ENCODE measurements around the gene FAM72D. TPM values are rescaled to one million over a fixed set of nuclear protein-coding genes. Genes with fewer than 3 reads are reported as not detected.
"Not testable (repeated sequence)": the region's sequence is repeated elsewhere in the genome, so short reads cannot be mapped to it uniquely, and the experiment has no call there.

FAM72D gene
- total RNA-seq, 1 donor from 2014 or later, result 1.00 TPM

DNA sequence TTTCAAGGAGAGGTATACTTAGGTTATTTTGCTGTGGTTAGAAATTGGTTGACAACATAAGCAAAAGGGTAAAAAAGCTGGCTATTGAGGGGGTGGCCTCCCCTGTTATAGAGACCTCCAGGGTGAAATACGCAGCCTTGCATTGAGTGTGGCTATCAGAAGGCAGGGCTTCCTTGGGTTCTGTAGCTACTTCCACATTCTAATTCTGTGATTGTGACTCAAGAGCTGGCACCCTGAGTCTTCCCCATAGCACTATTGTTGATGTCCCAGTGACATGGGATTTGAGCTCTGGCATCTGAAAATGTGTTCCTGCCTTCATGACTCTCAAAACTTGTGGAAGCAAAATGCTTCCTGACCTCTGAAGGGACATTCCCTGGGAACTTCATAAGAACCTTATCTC, 38.7 kb downstream of the FAM72D start:
- H3K4me3 ChIP-seq (ENCODE audit: insufficient read depth, low read depth, low read length); H3K4me3 Mint-ChIP-seq (ENCODE audit: unreplicated experiment); H3K4me1 Mint-ChIP-seq (ENCODE audit: low read depth, unreplicated experiment); H3K4me1 ChIP-seq (ENCODE audit: insufficient read depth, low read length); H3K9ac ChIP-seq (ENCODE audit: low read length); FAIRE-seq; H3K4me2 ChIP-seq (ENCODE audit: low read length); H2AFZ ChIP-seq (ENCODE audit: low read depth, low read length); H3K27me3 Mint-ChIP-seq (ENCODE audit: low read depth, unreplicated experiment); H3K27ac Mint-ChIP-seq (ENCODE audit: unreplicated experiment); DNase-seq (ENCODE audit: low read depth); H3K36me3 Mint-ChIP-seq (ENCODE audit: low read depth, unreplicated experiment); H4K20me1 ChIP-seq (ENCODE audit: insufficient read depth, low read length); H3K27ac ChIP-seq (ENCODE audit: low read depth, low read length); H3K27me3 ChIP-seq (ENCODE audit: insufficient read depth, low read length); H3K79me2 ChIP-seq (ENCODE audit: insufficient read depth, low read length); H3K9me3 ChIP-seq (ENCODE audit: insufficient read depth, low read depth, low read length); H3K36me3 ChIP-seq (ENCODE audit: insufficient read depth, low read length); H3K9me3 Mint-ChIP-seq (ENCODE audit: unreplicated experiment): not testable (repeated sequence)

DNA sequence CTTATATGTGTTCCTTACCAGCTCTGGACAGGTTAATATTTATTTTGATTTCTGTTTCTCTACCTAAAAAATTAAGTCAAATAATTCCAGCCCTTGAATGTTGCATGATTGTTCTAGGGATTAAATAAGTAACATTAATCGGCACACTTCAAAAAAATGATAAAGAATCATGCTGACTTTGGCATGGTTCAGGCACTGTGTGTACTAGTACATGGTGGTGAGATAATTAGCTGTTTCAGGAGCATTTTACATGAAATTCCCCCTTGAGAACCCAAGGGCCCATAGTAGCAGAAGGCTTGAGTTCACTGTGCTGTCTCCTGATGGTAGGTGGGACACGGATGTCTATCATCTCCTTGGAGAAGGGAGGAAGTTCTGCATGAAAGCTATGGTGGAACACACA, 44.8 kb downstream of the FAM72D start:
- not testable (repeated sequence) for H3K4me3 ChIP-seq (ENCODE audit: insufficient read depth, low read depth, low read length); H4K20me1 ChIP-seq (ENCODE audit: insufficient read depth, low read length); H3K27me3 ChIP-seq (ENCODE audit: insufficient read depth, low read length); H3K4me1 ChIP-seq (ENCODE audit: insufficient read depth, low read length); H2AFZ ChIP-seq (ENCODE audit: low read depth, low read length); FAIRE-seq; H3K27ac ChIP-seq (ENCODE audit: low read depth, low read length); H3K9me3 Mint-ChIP-seq (ENCODE audit: unreplicated experiment); H3K36me3 Mint-ChIP-seq (ENCODE audit: low read depth, unreplicated experiment); H3K4me2 ChIP-seq (ENCODE audit: low read length); H3K79me2 ChIP-seq (ENCODE audit: insufficient read depth, low read length); H3K4me1 Mint-ChIP-seq (ENCODE audit: low read depth, unreplicated experiment); H3K4me3 Mint-ChIP-seq (ENCODE audit: unreplicated experiment); H3K9ac ChIP-seq (ENCODE audit: low read length); H3K27me3 Mint-ChIP-seq (ENCODE audit: low read depth, unreplicated experiment); DNase-seq (ENCODE audit: low read depth); H3K9me3 ChIP-seq (ENCODE audit: insufficient read depth, low read depth, low read length); H3K27ac Mint-ChIP-seq (ENCODE audit: unreplicated experiment); H3K36me3 ChIP-seq (ENCODE audit: insufficient read depth, low read length)

DNA sequence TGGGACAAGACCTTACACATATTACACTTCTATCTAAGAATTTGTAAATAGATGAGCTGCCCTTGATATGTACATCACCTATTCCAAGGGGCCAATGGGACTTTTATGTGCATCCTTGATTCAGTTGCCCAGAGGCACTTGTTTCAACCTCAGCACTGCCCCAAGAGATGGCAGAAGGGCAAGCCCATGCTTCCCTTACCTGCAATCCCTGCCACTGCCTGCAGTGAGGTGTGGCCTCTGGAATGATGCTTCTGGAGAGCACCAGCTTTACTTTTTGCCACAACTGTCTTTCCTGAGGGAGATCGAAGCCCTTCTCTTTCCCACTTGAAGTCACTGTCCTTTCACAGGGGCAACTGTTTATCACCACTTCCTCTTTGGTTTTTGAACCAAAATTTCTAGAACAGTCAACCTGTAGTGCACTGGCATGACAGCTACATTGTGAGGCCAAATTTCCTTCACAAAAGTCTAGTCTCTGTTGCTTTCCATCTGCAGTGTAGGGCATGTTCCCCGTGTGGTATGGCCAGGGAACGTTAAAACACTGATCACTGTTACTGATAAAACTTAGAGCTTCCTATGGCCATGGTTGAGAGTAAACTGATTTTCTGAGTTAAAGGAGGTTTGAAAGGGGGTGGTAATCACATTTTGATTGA, 48.6 kb downstream of the FAM72D start:
- H3K79me2 ChIP-seq (ENCODE audit: insufficient read depth, low read length); H3K4me1 ChIP-seq (ENCODE audit: insufficient read depth, low read length); H3K4me3 ChIP-seq (ENCODE audit: insufficient read depth, low read depth, low read length); H3K27me3 ChIP-seq (ENCODE audit: insufficient read depth, low read length); H3K9me3 ChIP-seq (ENCODE audit: insufficient read depth, low read depth, low read length); H3K9ac ChIP-seq (ENCODE audit: low read length); H3K9me3 Mint-ChIP-seq (ENCODE audit: unreplicated experiment); FAIRE-seq; H2AFZ ChIP-seq (ENCODE audit: low read depth, low read length); H3K27me3 Mint-ChIP-seq (ENCODE audit: low read depth, unreplicated experiment); H3K4me1 Mint-ChIP-seq (ENCODE audit: low read depth, unreplicated experiment); DNase-seq (ENCODE audit: low read depth); H3K36me3 Mint-ChIP-seq (ENCODE audit: low read depth, unreplicated experiment); H3K27ac ChIP-seq (ENCODE audit: low read depth, low read length); H3K27ac Mint-ChIP-seq (ENCODE audit: unreplicated experiment); H3K36me3 ChIP-seq (ENCODE audit: insufficient read depth, low read length); H3K4me3 Mint-ChIP-seq (ENCODE audit: unreplicated experiment); H3K4me2 ChIP-seq (ENCODE audit: low read length); H4K20me1 ChIP-seq (ENCODE audit: insufficient read depth, low read length): not testable (repeated sequence)

GRCh38 chr1:145146308-145146707, 50.5 kb downstream of the FAM72D start:
- DNase-seq (ENCODE audit: low read depth); H3K27ac Mint-ChIP-seq (ENCODE audit: unreplicated experiment); H3K4me1 Mint-ChIP-seq (ENCODE audit: low read depth, unreplicated experiment); H3K9me3 Mint-ChIP-seq (ENCODE audit: unreplicated experiment); H3K9ac ChIP-seq (ENCODE audit: low read length); H4K20me1 ChIP-seq (ENCODE audit: insufficient read depth, low read length); H3K4me3 Mint-ChIP-seq (ENCODE audit: unreplicated experiment); FAIRE-seq; H3K36me3 ChIP-seq (ENCODE audit: insufficient read depth, low read length); H3K9me3 ChIP-seq (ENCODE audit: insufficient read depth, low read depth, low read length); H3K4me2 ChIP-seq (ENCODE audit: low read length); H3K36me3 Mint-ChIP-seq (ENCODE audit: low read depth, unreplicated experiment); H2AFZ ChIP-seq (ENCODE audit: low read depth, low read length); H3K27ac ChIP-seq (ENCODE audit: low read depth, low read length); H3K4me3 ChIP-seq (ENCODE audit: insufficient read depth, low read depth, low read length); H3K79me2 ChIP-seq (ENCODE audit: insufficient read depth, low read length); H3K27me3 Mint-ChIP-seq (ENCODE audit: low read depth, unreplicated experiment); H3K27me3 ChIP-seq (ENCODE audit: insufficient read depth, low read length); H3K4me1 ChIP-seq (ENCODE audit: insufficient read depth, low read length): not testable (repeated sequence)

- H3K4me3 Mint-ChIP-seq (ENCODE audit: unreplicated experiment); H3K36me3 ChIP-seq (ENCODE audit: insufficient read depth, low read length); H3K9me3 Mint-ChIP-seq (ENCODE audit: unreplicated experiment); H3K27me3 Mint-ChIP-seq (ENCODE audit: low read depth, unreplicated experiment); H3K4me2 ChIP-seq (ENCODE audit: low read length); H3K4me1 Mint-ChIP-seq (ENCODE audit: low read depth, unreplicated experiment); H3K4me3 ChIP-seq (ENCODE audit: insufficient read depth, low read depth, low read length); H3K27ac ChIP-seq (ENCODE audit: low read depth, low read length); H3K36me3 Mint-ChIP-seq (ENCODE audit: low read depth, unreplicated experiment); FAIRE-seq; H3K79me2 ChIP-seq (ENCODE audit: insufficient read depth, low read length); DNase-seq (ENCODE audit: low read depth); H3K9ac ChIP-seq (ENCODE audit: low read length); H3K27me3 ChIP-seq (ENCODE audit: insufficient read depth, low read length); H2AFZ ChIP-seq (ENCODE audit: low read depth, low read length); H3K9me3 ChIP-seq (ENCODE audit: insufficient read depth, low read depth, low read length); H4K20me1 ChIP-seq (ENCODE audit: insufficient read depth, low read length); H3K4me1 ChIP-seq (ENCODE audit: insufficient read depth, low read length); H3K27ac Mint-ChIP-seq (ENCODE audit: unreplicated experiment): not testable (repeated sequence)
These were observed 51.4 kb downstream of the FAM72D start for GRCh38 chr1:145147172-145147571.

DNA sequence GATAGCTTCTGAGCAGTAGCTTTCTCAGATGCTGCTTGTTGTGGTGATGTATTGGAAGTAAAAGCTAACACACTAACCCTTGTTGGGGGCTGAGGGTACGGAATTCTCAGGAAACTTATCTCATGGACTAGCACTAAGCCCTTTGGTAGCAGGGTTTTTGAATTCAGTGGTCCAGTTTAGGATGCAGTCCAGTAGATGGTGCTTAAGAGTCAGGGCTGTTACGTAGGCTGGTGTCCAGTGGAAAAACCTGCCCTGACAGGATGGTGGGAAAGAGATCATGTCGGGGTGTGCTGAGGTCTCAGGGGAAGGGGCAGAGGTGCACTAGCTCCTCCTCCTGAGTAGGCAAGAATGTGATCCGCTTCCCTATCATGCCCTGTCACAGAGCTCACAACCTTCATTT, 59.6 kb downstream of the FAM72D start:
- not testable (repeated sequence) for H3K27ac ChIP-seq (ENCODE audit: low read depth, low read length); H3K4me3 ChIP-seq (ENCODE audit: insufficient read depth, low read depth, low read length); H3K27me3 ChIP-seq (ENCODE audit: insufficient read depth, low read length); H3K27me3 Mint-ChIP-seq (ENCODE audit: low read depth, unreplicated experiment); H2AFZ ChIP-seq (ENCODE audit: low read depth, low read length); H4K20me1 ChIP-seq (ENCODE audit: insufficient read depth, low read length); H3K9me3 ChIP-seq (ENCODE audit: insufficient read depth, low read depth, low read length); H3K4me1 ChIP-seq (ENCODE audit: insufficient read depth, low read length); DNase-seq (ENCODE audit: low read depth); FAIRE-seq; H3K27ac Mint-ChIP-seq (ENCODE audit: unreplicated experiment); H3K4me2 ChIP-seq (ENCODE audit: low read length); H3K36me3 Mint-ChIP-seq (ENCODE audit: low read depth, unreplicated experiment); H3K9me3 Mint-ChIP-seq (ENCODE audit: unreplicated experiment); H3K9ac ChIP-seq (ENCODE audit: low read length); H3K4me1 Mint-ChIP-seq (ENCODE audit: low read depth, unreplicated experiment); H3K79me2 ChIP-seq (ENCODE audit: insufficient read depth, low read length); H3K36me3 ChIP-seq (ENCODE audit: insufficient read depth, low read length); H3K4me3 Mint-ChIP-seq (ENCODE audit: unreplicated experiment)

Data from astrocyte (in vitro differentiated cells and primary cell).